ENCODE measurements around the gene RNU1-4. TPM values are rescaled to one million over a fixed set of nuclear protein-coding genes. Genes with fewer than 3 reads are reported as not detected.
"Not testable (repeated sequence)": the region's sequence is repeated elsewhere in the genome, so short reads cannot be mapped to it uniquely, and the experiment has no call there.

The RNU1-4 gene
- polyA plus RNA-seq, 12 donors: not detected

GRCh38 chr1:16725439-16726245 lies 14.7 kb upstream of the RNU1-4 start:
- not testable (repeated sequence) for DNase-seq

- DNase-seq: no peak
Measured at GRCh38 chr1:16727190-16728111, 12.9 kb upstream of the RNU1-4 start.

- DNase-seq: not testable (repeated sequence)
Measured at GRCh38 chr1:16728243-16728949, 11.9 kb upstream of the RNU1-4 start.

- not testable (repeated sequence) for DNase-seq
Measured at GRCh38 chr1:16732254-16732896, 7.9 kb upstream of the RNU1-4 start.

GRCh38 chr1:16741230-16741629 lies 914 bp downstream of the RNU1-4 start:
- not testable (repeated sequence) for DNase-seq

GRCh38 chr1:16747660-16748059 lies 7.3 kb downstream of the RNU1-4 start:
- DNase-seq: not testable (repeated sequence)

GRCh38 chr1:16748710-16749109 lies 8.4 kb downstream of the RNU1-4 start:
- not testable (repeated sequence) for DNase-seq

GRCh38 chr1:16749910-16750888 lies 9.9 kb downstream of the RNU1-4 start:
- DNase-seq: not testable (repeated sequence)

GRCh38 chr1:16752770-16753169 lies 12.5 kb downstream of the RNU1-4 start:
- DNase-seq: not testable (repeated sequence)

GRCh38 chr1:16755385-16755784 lies 15.1 kb downstream of the RNU1-4 start:
- DNase-seq: not testable (repeated sequence)

GRCh38 chr1:16755932-16756331 lies 15.6 kb downstream of the RNU1-4 start:
- DNase-seq: not testable (repeated sequence)

GRCh38 chr1:16757574-16757973 lies 17.3 kb downstream of the RNU1-4 start:
- not testable (repeated sequence) for DNase-seq

GRCh38 chr1:16758060-16758459 lies 17.7 kb downstream of the RNU1-4 start:
- DNase-seq: not testable (repeated sequence)

GRCh38 chr1:16759041-16759493 lies 18.8 kb downstream of the RNU1-4 start:
- DNase-seq: not testable (repeated sequence)

GRCh38 chr1:16759650-16760455 lies 19.5 kb downstream of the RNU1-4 start:
- DNase-seq: not testable (repeated sequence)

- DNase-seq: not testable (repeated sequence)
Measured at GRCh38 chr1:16760456-16760765, 20.1 kb downstream of the RNU1-4 start.

- not testable (repeated sequence) for DNase-seq
Measured at GRCh38 chr1:16760801-16761200, 20.5 kb downstream of the RNU1-4 start.

- not testable (repeated sequence) for DNase-seq
Measured at GRCh38 chr1:16764248-16764819, 24.0 kb downstream of the RNU1-4 start.

All from muscle of arm (tissue), 12 donors.